Muscle layer of duodenum (tissue), 2 donors: ENCODE results near the gene POLD3.
A peak's percentile ranks its signal among the peaks of the same experiment; 100 is the strongest.
"Not testable (repeated sequence)": the region's sequence is repeated elsewhere in the genome, so short reads cannot be mapped to it uniquely, and the experiment has no call there.

Experiments used
- H3K27ac ChIP-seq: one replicate; pipeline ENCODE4 v1.7.0; 2013; ENCODE audit warnings: mild to moderate bottlenecking, low read length
- H3K27me3 ChIP-seq: one replicate; pipeline ENCODE4 v1.7.0; 2013; ENCODE audit warnings: low read depth, mild to moderate bottlenecking, control low read depth, low read length
- H3K36me3 ChIP-seq, 2 donors: one replicate each; pipeline ENCODE4 v1.7.0; 2013; ENCODE audit warnings: low read length in 2 of 2, control low read depth in 1 of 2, mild to moderate bottlenecking in 1 of 2; ENCODE audit not compliant: insufficient read depth in 2 of 2, control insufficient read depth in 1 of 2
- H3K4me1 ChIP-seq, 2 donors: one replicate each; pipeline ENCODE4 v1.7.0; 2013; ENCODE audit warnings: low read length in 2 of 2, mild to moderate bottlenecking in 2 of 2, control low read depth in 1 of 2, moderate library complexity in 1 of 2; ENCODE audit not compliant: insufficient read depth in 2 of 2, control insufficient read depth in 1 of 2
- H3K4me3 ChIP-seq, 2 donors: one replicate each; pipeline ENCODE4 v1.7.0; 2013; ENCODE audit warnings: low read length in 2 of 2, low read depth in 1 of 2, mild to moderate bottlenecking in 1 of 2
- H3K9me3 ChIP-seq, 2 donors: one replicate each; pipeline ENCODE4 v1.7.0; 2013; ENCODE audit warnings: low read length in 2 of 2, control low read depth in 1 of 2, mild to moderate bottlenecking in 1 of 2; ENCODE audit not compliant: control insufficient read depth in 1 of 2
- donor health status: healthy.

Gene POLD3

DNA sequence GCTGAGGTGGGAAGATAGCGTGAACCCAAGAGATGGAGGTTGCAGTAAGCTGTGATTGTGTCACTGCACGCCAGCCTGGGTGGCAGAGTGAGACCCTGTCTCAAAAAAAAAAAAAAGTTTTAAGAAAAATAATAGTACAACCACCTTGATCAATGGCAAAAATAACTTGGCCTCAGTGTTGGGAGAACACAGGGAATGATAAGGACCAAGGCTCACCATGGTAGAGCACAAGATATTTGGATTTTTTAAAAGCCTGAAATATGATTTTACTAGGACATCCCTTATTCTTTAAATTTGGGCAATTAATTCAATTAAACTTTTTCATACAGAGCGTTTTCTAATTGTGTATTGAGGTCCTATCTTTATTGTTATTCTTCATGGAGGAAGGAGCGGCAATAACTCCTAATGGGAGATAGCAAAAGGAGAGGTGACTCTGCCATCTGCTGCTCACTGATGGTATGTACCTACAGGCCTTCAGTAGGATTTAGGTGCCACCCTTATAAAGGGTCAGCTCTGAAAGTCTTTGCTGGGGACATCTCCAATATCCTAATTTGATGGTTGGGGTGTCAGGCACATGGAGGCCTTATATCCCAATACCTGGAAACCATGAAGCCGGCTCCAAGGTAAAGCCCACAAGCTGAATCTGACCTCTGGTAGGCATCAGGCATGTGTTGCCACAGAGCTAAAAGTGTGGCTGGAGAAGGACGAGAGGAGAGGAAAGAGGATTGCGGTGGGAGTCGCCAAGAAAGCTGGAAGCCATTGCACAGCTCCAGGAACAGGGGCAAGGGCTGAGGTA, 21.9 kb upstream of the POLD3 start:
- H3K27ac ChIP-seq: peak overlapping the region; percentile 19
- no peaks in the 10 kb centered on the region for H3K4me1 ChIP-seq
- no peaks in the 10 kb centered on the region for H3K27me3 ChIP-seq
- no peaks in the 10 kb centered on the region for H3K36me3 ChIP-seq
- no peak overlapping the region for H3K4me3 ChIP-seq
- H3K9me3 ChIP-seq: no peaks in the 10 kb centered on the region

DNA sequence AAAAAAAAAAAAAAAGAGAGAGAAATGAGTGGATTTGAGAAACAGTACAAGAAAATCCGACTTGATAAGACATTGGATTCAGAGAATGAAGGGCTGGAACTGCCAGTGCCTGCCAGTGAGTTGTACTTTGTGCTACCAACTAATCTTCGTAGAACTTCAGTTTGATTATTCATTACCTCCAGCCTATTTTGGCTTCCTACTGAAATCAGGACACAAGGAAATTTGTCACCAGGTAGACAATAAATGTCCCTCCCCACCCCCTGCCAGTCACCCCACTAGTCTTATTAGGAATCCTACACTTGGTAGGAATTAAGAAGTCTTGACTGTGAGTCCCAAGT, 21.4 kb upstream of the POLD3 start:
- Histone ChIP-seq H3K4me3 (no peak overlapping the region), H3K4me1 (no peaks in the 10 kb centered on the region), H3K27ac (peak overlapping the region; percentile 19), H3K27me3 (no peaks in the 10 kb centered on the region), H3K36me3 (no peaks in the 10 kb centered on the region), H3K9me3 (no peaks in the 10 kb centered on the region)

DNA sequence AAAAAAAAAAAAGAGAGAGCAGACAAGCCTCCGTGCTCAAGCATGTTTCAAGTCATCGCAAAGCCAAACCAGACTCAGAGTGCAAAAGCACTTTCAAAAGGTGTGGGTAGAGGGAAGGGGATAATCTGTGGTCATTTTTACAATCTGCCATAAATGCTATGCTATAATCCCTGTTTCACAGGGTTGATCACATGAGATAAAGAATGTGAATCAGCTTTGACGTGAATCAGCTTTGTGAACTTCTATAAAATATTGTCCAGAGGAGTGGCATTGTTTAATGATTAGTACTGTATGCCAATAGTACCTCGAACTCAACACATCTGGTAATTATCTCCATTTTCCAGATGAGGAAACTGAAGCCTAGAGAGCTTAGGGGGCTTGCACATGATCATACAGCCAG, 20.0 kb upstream of the POLD3 start:
- Histone ChIP-seq H3K27ac (no peak overlapping the region), H3K4me3 (no peak overlapping the region), H3K9me3 (no peaks in the 10 kb centered on the region), H3K36me3 (no peaks in the 10 kb centered on the region), H3K27me3 (no peaks in the 10 kb centered on the region), H3K4me1 (no peaks in the 10 kb centered on the region)

DNA sequence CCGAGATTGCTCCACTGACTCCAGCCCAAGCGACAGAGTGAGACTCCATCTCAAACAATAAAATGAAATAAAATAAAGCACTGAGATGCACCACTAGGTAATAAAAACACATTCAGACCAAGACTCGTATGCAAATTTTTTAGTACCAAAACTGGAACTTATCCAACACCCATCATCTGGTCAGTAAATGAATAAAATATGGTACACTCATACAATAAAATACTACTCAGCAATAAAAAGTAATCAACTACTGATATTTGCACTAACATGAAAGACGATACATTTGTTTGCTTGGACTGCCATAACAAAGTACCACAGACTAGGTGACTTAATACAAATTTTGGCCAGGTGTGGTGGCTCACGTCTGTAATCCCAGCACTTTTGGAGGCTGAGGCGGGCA, 17.8 kb upstream of the POLD3 start:
- Histone ChIP-seq H3K36me3 (no peaks in the 10 kb centered on the region), H3K4me3 (no peak overlapping the region), H3K9me3 (no peaks in the 10 kb centered on the region), H3K27me3 (no peaks in the 10 kb centered on the region), H3K27ac (no peak overlapping the region), H3K4me1 (no peaks in the 10 kb centered on the region)

DNA sequence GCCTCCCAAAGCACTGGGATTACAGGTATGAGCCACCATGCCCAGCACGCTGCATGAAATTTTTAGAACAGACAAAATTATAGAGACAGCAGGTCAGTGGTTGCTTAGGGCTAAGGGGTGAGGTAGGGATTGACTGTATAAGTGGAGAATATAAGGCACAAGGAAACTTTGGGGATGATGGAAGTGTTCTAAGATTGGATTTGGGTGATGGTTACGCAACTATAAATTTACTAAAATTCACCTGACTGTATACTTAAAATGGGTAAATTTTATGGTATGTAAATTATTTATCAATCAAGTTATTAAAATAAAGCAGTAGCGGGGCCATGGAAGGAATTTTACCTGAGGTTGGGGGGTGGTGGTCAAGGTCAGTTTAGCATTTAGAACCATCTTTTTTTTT, 16.4 kb upstream of the POLD3 start:
- Histone ChIP-seq H3K36me3 (no peaks in the 10 kb centered on the region), H3K27ac (no peak overlapping the region), H3K9me3 (no peaks in the 10 kb centered on the region), H3K4me1 (peaks cover 0 to 3% of the 10 kb centered on the region in 2 donors), H3K27me3 (no peaks in the 10 kb centered on the region), H3K4me3 (no peak overlapping the region)

DNA sequence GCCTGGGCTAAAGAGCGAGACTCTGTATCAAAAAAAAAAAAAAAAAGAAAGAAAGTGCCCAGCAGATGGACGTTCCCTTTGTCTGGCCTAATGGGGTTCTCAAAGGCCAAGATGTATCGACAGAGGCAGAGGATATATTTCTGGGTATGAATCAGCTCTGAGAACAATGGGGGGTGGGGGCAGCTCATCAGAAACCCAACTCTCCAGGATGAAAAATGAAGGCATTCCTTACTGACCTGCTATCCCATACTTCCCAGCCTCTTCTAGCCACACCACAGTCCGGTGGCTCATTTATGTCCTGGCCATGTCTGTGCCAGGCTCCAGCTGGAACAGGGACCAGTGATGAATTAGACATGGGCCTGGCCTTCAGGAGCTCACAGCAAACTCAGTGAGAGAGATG, 15.2 kb upstream of the POLD3 start:
- no peak overlapping the region for H3K27ac ChIP-seq
- H3K4me1 ChIP-seq: peaks cover 0 to 4% of the 10 kb centered on the region in 2 donors
- no peaks in the 10 kb centered on the region for H3K9me3 ChIP-seq
- H3K4me3 ChIP-seq: no peak overlapping the region
- H3K36me3 ChIP-seq: no peaks in the 10 kb centered on the region
- no peaks in the 10 kb centered on the region for H3K27me3 ChIP-seq

DNA sequence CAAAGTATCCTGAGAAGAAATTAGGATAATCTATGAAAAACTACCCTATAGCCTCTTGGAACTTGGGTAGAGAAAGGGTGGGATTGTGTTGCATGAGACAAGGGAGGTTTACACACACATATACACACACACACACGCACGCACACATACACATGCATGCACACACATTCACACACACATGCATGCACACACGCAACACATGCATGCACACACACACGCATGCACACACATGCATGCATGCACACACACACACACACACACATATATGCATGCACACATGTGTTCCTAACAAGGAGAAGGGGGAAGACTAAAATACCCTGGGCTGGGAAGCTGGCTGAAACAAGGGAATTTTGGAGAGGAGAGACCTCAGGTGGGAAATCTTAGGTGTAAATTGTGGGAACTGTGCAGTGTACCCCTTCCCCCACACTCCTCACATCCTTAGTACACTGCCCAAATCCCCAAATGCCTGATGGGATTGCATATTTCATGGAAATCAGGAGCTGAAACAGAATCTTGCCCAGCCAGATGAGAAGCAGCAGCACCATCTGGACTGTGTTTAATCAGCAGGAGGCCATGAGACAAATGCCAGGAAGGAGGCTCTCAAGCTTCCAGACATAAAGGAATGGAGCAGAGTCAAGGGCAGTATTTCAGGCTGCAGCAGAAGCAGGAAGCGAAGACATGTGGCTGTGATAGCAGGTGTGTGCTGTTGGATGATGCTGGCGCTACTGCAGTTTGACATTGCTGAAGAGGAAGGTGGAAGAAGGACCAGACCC, 14.6 kb upstream of the POLD3 start:
- Histone ChIP-seq H3K9me3 (no peaks in the 10 kb centered on the region), H3K27me3 (no peaks in the 10 kb centered on the region), H3K4me1 (peaks cover 0 to 4% of the 10 kb centered on the region in 2 donors), H3K4me3 (no peak overlapping the region), H3K36me3 (no peaks in the 10 kb centered on the region), H3K27ac (no peak overlapping the region)

DNA sequence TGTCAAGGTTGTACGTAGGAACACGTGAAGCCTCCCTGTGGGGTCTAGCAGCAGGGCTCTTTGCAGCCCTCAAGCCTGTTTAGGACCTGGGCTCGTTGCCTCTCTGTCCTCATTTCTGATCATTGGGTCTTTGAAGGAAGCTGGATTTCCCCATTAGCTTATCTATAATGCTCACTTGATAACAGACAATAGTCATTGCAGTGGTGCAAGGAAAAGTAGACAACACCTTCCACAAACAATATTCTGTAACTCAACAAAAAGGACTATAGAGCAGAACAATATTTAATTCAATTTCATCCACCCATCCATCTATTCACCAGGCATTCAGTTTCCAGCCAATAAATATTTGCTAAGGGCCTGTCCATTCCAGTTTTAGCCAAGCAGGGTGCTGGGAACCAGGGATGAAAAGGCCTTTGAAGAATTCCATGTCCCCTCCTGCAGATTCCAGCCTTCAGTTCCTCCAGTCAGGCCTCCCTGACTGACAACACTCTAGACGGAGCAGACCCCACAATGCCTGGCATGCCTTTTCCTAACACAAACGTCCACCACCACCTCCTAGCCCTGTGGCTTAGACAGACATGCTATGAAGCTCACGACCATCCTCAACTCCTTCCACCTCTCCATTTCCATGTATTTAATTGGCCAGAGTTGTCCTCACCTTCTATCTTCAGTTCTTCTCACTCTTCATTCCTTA, 12.7 kb upstream of the POLD3 start:
- H3K27me3 ChIP-seq: no peaks in the 10 kb centered on the region
- H3K4me1 ChIP-seq: peaks cover 0 to 8% of the 10 kb centered on the region in 2 donors
- no peak overlapping the region for H3K27ac ChIP-seq
- no peaks in the 10 kb centered on the region for H3K9me3 ChIP-seq
- no peaks in the 10 kb centered on the region for H3K36me3 ChIP-seq
- no peak overlapping the region for H3K4me3 ChIP-seq

DNA sequence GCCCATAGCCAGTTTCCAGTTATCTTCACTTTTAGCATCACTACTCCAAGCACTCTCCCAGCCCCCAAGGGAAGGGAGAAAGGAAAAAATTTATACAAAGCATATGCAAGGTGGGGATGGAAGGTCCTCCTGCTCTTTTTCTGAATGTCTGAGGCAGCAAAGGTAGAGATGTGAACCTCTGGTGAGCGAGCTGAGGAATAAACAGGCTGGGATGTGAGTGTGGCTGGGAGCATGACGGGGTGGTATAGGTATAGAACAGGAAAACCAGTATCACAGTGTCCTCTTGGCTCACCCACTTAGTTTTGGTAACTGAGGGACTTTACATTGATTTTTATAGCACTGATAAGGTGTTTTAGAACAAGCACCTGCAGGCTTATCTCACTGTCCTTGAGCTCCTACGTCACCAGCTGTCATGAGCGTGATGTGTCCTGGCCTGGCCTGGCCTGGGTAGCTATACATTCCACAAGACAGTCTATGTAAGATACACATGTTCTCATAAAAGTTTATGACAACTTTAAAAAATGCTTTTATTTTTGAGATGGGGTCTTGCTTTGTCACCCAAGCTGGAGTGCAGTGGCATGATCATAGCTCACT, 10.3 kb upstream of the POLD3 start:
- no peaks in the 10 kb centered on the region for H3K9me3 ChIP-seq
- peak overlapping the region; percentile 61 for H3K27ac ChIP-seq
- peaks cover 0 to 8% of the 10 kb centered on the region in 2 donors for H3K4me1 ChIP-seq
- H3K27me3 ChIP-seq: no peaks in the 10 kb centered on the region
- no peaks in the 10 kb centered on the region for H3K36me3 ChIP-seq
- no peak overlapping the region for H3K4me3 ChIP-seq

DNA sequence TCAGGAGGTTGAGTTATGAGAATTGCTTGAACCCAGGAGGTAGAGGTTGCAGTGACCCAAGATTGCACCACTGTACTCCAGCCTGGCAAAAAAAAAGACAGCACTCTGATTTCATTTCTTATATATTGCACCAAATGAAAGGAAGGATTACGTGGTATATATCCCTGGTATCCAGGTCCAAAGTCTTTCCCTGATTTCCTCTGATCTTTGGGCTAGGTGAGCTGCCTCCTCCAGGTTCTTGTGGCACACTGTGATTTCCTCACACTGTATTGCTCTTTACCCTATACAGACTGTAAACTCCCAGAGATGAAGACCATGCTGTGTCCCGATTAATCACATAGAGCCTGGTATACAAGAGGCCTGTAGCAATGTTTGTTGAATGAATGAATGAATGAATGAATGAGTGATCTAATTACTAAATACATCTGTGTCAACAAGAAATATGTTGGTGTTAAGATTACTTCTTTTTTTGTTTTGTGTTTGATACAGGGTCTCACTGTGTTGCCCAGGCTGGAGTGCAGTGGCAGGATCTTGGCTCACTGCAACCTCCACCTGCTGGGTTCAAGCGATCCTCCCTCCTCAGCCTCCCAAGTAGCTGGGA, 9.3 kb upstream of the POLD3 start:
- H3K9me3 ChIP-seq: no peaks in the 10 kb centered on the region
- no peak overlapping the region for H3K4me3 ChIP-seq
- no peak overlapping the region for H3K27ac ChIP-seq
- H3K4me1 ChIP-seq: peaks cover 0 to 8% of the 10 kb centered on the region in 2 donors
- H3K36me3 ChIP-seq: no peaks in the 10 kb centered on the region
- no peaks in the 10 kb centered on the region for H3K27me3 ChIP-seq

DNA sequence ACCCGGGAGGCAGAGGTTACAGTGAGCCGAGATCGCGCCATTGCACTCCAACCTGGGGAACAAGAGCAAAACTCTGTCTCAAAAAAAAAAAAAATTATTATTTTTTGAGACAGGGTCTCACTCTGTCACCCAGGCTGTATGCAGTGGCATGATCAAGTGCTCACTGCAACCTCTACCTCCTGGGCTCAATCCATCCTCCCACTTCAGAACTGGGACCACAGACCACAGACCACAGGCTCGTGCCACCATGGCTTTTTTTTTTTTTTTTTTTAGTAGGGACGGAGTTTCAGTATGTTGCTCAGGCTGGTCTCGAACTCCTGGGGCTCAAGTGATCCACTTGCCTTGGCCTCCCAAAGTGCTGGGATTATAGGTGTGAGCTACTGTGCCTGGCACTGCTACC, 1.9 kb upstream of the POLD3 start:
- H3K4me3 ChIP-seq, H3K27ac ChIP-seq, H3K36me3 ChIP-seq, H3K9me3 ChIP-seq, H3K27me3 ChIP-seq: not testable (repeated sequence)
- H3K4me1 ChIP-seq: peaks cover 0 to 16% of the 10 kb centered on the region in 2 donors
